Transverse colon (tissue), 4 donors: ENCODE measurements around the gene USP4. TPM values are rescaled to one million over a fixed set of nuclear protein-coding genes. Genes with fewer than 3 reads are reported as not detected.
A peak's percentile ranks its signal among the peaks of the same experiment; 100 is the strongest.

Experiments
- DNase-seq: peaks from one replicate; pipeline ENCODE4 v3.0.0-alpha.2; 2019
- H3K27ac ChIP-seq, 4 donors: fragments of 200-600 bp; sonication (generic); 2 replicates each; pipeline ENCODE4 v1.5.1; 2016 to 2018; ENCODE audit warnings: inconsistent platforms in 4 of 4
- H3K27me3 ChIP-seq: fragments of 200-600 bp; sonication (generic); 2 replicates; pipeline ENCODE4 v1.5.1; 2017; ENCODE audit warnings: inconsistent platforms
- H3K36me3 ChIP-seq, 4 donors: fragments of 200-600 bp; sonication (generic); 2 replicates each; pipeline ENCODE4 v1.5.1; 2017 to 2019; ENCODE audit warnings: inconsistent platforms in 4 of 4
- H3K4me1 ChIP-seq, 4 donors: fragments of 200-600 bp; sonication (generic); 2 replicates each; pipeline ENCODE4 v1.5.1; 2017 to 2020; ENCODE audit warnings: inconsistent platforms in 4 of 4
- H3K4me3 ChIP-seq, 4 donors: fragments of 200-600 bp; sonication (generic); 1 replicate in 1 of 4; 2 replicates in 3 of 4; pipeline versions ENCODE4 v1.5.1 to v1.6.1; 2017 to 2019; ENCODE audit warnings: inconsistent platforms in 4 of 4
- H3K9me3 ChIP-seq, 2 donors: fragments of 200-600 bp; sonication (generic); 2 replicates each; pipeline ENCODE4 v1.5.1; 2017 to 2019; ENCODE audit warnings: inconsistent platforms in 2 of 2
- EP300 ChIP-seq: sonication (generic); formaldehyde crosslinking; IDR thresholded peaks from one replicate; pipeline ENCODE4 v1.6.1; 2017; ENCODE audit warnings: antibody characterized with exemption, low read depth
- POLR2A ChIP-seq: fragments of 450-650 bp; IDR thresholded peaks from one replicate; pipeline ENCODE4 v1.6.1; 2016; ENCODE audit warnings: antibody characterized with exemption, mild to moderate bottlenecking, moderate library complexity
- POLR2AphosphoS5 ChIP-seq, 3 donors: sonication (generic); formaldehyde crosslinking; IDR thresholded peaks; one replicate each; pipeline ENCODE4 v1.6.1; 2016; ENCODE audit warnings: antibody characterized with exemption in 3 of 3
- WGBS, 2 donors: methylation state at CpG; one replicate each; pipeline ENCODE4 v1.1.5; 2018; ENCODE audit warnings: low coverage in 1 of 2; 5-methylcytosine and 5-hydroxymethylcytosine counted together
- in situ Hi-C, 4 donors: fragments of 200-750 bp; cut with MboI; loops; one replicate each; pipeline versions ENCODE4 v1.15.0 to v1.15.1; 2017; ENCODE audit warnings: low sequenced_read_pairs in 3 of 4, low pct_ligation_motif_present in 1 of 4, low pct_unique_long_range_greater_than_20kb in 1 of 4
- intact Hi-C: fragments of 100-400 bp; cut with DNase I; formaldehyde crosslinking; loops from one replicate; pipeline ENCODE4 v1.15.1; 2023; ENCODE audit warnings: low total_unique reads
- total RNA-seq, 4 donors: library from RNA; depleted of rRNA; stranded (reverse); fragments of >200 nt; gene quantifications; one replicate each; pipeline ENCODE4 v1.1.0, GENCODE V29; 2016
- TF ChIP-seq, protein P1 (sequence below), 5 experiments: fragments of 200-600 bp in 3 of 5; fragments of 450-650 bp in 2 of 5; sonication (generic) in 3 of 5; IDR thresholded peaks; 1 replicate in 2 of 5; 2 replicates in 3 of 5; pipeline ENCODE4 v1.5.1; 2016 to 2017; ENCODE audit warnings: antibody characterized with exemption in 5 of 5, inconsistent platforms in 3 of 5, mild to moderate bottlenecking in 2 of 5, moderate library complexity in 1 of 5

Gene USP4
- total RNA-seq, 4 donors from 2014 or later: 11.1 to 39.6 (median 27.0) TPM

DNA sequence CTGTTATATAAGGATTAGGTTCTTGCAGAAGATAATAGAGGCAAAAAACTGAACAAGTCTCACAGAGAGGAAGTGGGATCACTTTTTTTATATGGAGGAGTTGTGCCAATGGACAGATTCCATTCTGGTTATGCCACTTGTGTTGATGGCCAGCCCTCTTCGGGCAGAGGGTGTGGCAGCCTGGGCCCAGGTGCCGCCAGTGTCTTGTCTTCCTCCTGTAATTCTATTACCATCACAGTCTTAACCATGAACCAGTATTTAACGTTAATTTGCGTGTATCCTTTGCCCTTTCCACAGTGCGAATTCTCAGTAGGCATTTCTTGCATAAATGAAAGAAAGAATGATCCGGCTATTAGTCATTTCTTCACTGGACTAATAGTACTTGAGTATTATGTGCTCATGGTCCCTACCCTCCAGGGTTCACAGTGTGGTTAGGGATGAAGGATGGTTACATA is 7.0 kb upstream of the USP4 start:
- in situ Hi-C loops: loop anchor here (10.0 to 25.0 kb wide), 2 partner anchors 90 to 98 kb away; partner anchors contain the start of gene NICN1 (in 2 of the 4)
- H3K27ac ChIP-seq: peak overlapping the region; percentile 54 to 78 (median 70)

DNA sequence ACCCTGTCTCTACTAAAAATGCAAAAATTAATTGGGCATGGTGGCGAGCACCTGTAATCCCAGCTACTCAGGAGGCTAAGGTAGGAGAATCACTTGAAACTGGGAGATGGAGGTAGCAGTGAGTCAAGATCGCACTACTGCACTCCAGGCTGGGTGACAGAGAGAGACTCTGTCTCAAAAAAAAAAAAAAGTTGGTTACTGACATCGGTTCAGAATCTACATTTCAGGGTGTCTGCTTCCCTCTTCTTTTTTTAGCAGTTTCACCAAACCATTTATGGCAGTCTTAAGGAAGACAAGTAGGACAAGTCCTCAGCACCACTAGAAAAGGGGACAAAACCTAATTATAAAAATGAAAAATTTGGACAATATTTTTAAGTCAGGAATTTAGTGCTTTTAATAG is 3.3 kb upstream of the USP4 start:
- Histone ChIP-seq H3K27ac (peak overlapping the region; percentile 44 to 99 (median 92)), H3K4me3 (no peak overlapping the region), H3K36me3 (no peaks in the 10 kb centered on the region), H3K9me3 (no peaks in the 10 kb centered on the region), H3K4me1 (peaks cover 5 to 43% (median 22%) of the 10 kb centered on the region in 4 donors), H3K27me3 (no peaks in the 10 kb centered on the region)
- intact Hi-C loops: loop anchor here (10.0 kb wide), 1 partner anchor 102 kb away; no protein-coding TSS in a partner anchor
- WGBS, 2 donors: 77% methylated on average over 3 of the region's 3 CpGs
- in situ Hi-C loops: loop anchor here (10.0 to 25.0 kb wide), 2 partner anchors 94 to 102 kb away; partner anchors contain the start of gene NICN1 (in 2 of the 4)
- DNase-seq: no peak
- TF ChIP-seq POLR2AphosphoS5 (IDR thresholded peaks at IDR 0.05): no peak

More for the DNA sequence above, 7.0 kb upstream of the USP4 start:
- Histone ChIP-seq H3K9me3 (no peaks in the 10 kb centered on the region), H3K4me3 (no peak overlapping the region), H3K27me3 (no peaks in the 10 kb centered on the region), H3K4me1 (peaks cover 0 to 21% (median 1%) of the 10 kb centered on the region in 4 donors), H3K36me3 (no peaks in the 10 kb centered on the region)
- 58 to 69% methylated on average over 6 of the region's 6 CpGs for WGBS, 2 donors
- no peak for DNase-seq
- intact Hi-C loops: loop anchor here (10.0 kb wide), 1 partner anchor 98 kb away; no protein-coding TSS in a partner anchor
- TF ChIP-seq POLR2AphosphoS5 (IDR thresholded peaks at IDR 0.05) (no peak), POLR2A (no peak), EP300 (no peak)
- TF ChIP-seq, protein P1, sequence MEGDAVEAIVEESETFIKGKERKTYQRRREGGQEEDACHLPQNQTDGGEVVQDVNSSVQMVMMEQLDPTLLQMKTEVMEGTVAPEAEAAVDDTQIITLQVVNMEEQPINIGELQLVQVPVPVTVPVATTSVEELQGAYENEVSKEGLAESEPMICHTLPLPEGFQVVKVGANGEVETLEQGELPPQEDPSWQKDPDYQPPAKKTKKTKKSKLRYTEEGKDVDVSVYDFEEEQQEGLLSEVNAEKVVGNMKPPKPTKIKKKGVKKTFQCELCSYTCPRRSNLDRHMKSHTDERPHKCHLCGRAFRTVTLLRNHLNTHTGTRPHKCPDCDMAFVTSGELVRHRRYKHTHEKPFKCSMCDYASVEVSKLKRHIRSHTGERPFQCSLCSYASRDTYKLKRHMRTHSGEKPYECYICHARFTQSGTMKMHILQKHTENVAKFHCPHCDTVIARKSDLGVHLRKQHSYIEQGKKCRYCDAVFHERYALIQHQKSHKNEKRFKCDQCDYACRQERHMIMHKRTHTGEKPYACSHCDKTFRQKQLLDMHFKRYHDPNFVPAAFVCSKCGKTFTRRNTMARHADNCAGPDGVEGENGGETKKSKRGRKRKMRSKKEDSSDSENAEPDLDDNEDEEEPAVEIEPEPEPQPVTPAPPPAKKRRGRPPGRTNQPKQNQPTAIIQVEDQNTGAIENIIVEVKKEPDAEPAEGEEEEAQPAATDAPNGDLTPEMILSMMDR (IDR thresholded peaks at IDR 0.05): no peak

DNA sequence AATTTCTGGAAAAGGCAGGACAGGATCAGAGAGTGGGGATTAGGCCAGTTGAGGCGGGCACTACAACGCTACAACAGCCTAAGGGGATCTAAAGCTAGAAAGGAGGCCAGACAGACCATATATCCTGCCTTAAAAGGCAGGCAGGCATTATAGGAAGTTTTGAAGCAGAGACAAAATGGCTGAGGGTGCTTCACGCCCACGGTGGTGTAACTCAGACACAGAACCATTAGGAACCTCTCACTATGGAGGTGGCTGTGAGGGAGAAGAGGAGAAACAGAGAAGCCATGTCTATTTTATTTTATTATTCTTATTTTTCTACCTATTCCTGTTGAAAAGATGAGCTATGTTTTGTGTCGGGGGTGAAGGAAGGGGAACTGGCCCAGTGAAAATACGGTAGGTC is 2.1 kb upstream of the USP4 start:
- peaks cover 5 to 55% (median 25%) of the 10 kb centered on the region in 4 donors for H3K4me1 ChIP-seq
- intact Hi-C loops: loop anchor here (2.0 to 10.0 kb wide), 2 partner anchors 69 to 103 kb away; partner anchors contain the start of gene RHOA

DNA sequence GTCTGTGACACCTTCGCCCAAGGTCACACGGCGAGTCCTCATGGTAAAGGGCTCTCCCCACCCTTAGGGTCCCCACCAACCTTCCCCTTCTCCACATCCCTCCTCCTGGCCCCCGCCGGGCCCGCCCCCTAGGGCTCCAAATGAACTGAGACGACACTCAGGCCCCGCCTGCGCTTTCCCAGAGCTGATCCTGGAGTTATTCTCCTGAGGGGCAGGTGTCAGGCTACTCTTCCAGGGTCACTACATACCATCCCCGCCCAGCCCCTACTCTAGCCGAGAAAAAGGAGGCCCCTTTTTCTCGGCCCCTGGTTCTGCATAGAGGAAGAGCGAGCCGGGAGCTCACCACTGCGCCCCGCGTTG is 292 bp downstream of the USP4 start:
- H3K27ac ChIP-seq: peak overlapping the region; percentile 91 to 99 (median 94)
- in situ Hi-C loops: loop anchor here in 2 of 4 donors (25.0 kb wide), 1 partner anchor 98 kb away; the partner anchor contains the start of gene NICN1 (in 2 of the 2)
- H3K4me1 ChIP-seq: peaks cover 5 to 45% (median 25%) of the 10 kb centered on the region in 4 donors
- H3K36me3 ChIP-seq: peaks cover 0 to 10% (median 4%) of the 10 kb centered on the region in 4 donors
- intact Hi-C loops: no loop called here
- H3K9me3 ChIP-seq: no peaks in the 10 kb centered on the region
- H3K4me3 ChIP-seq: peak overlapping the region; percentile 62 to 90 (median 86)
- no peaks in the 10 kb centered on the region for H3K27me3 ChIP-seq
- no peak for TF ChIP-seq EP300
- TF ChIP-seq POLR2AphosphoS5 (IDR thresholded peaks at IDR 0.05): no peak
- TF ChIP-seq, protein P1 (IDR thresholded peaks at IDR 0.05): no peak
- TF ChIP-seq POLR2A: no peak
- 2% methylated on average over 13 of the region's 17 CpGs; no CpG with 5 or more reads in 1 of the 2 donors for WGBS, 2 donors
- peak; percentile 29 for DNase-seq

More for the DNA sequence above, 2.1 kb upstream of the USP4 start:
- Histone ChIP-seq H3K27me3 (no peaks in the 10 kb centered on the region), H3K36me3 (no peaks in the 10 kb centered on the region), H3K27ac (peak overlapping the region; percentile 91 to 99 (median 94)), H3K4me3 (no peak overlapping the region), H3K9me3 (no peaks in the 10 kb centered on the region)
- no peak for DNase-seq
- in situ Hi-C loops: loop anchor here (10.0 to 25.0 kb wide), 2 partner anchors 95 to 103 kb away; partner anchors contain the start of gene NICN1 (in 2 of the 4)
- TF ChIP-seq POLR2AphosphoS5 (IDR thresholded peaks at IDR 0.05) (no peak), POLR2A (no peak), EP300 (no peak)
- TF ChIP-seq, protein P1 (IDR thresholded peaks at IDR 0.05): no peak
- 89 to 91% methylated on average over 6 of the region's 6 CpGs for WGBS, 2 donors
